GM12872 (cell line): ENCODE data around the gene CD7.
A peak's percentile ranks its signal among the peaks of the same experiment; 100 is the strongest.

ENCODE experiments used
- CTCF ChIP-seq: IDR thresholded peaks from 3 replicates; pipeline ENCODE4 v1.5.1; 2011; ENCODE audit warnings: low read depth, mild to moderate bottlenecking, low read length, moderate library complexity; ENCODE audit not compliant: insufficient read depth

CD7 gene

GRCh38 chr17:82321947-82322466 is 4.6 kb upstream of the CD7 start:
- no peak for TF ChIP-seq CTCF

- TF ChIP-seq CTCF = peak; percentile 69
Observed at GRCh38 chr17:82320956-82321927, 3.8 kb upstream of the CD7 start.

DNA sequence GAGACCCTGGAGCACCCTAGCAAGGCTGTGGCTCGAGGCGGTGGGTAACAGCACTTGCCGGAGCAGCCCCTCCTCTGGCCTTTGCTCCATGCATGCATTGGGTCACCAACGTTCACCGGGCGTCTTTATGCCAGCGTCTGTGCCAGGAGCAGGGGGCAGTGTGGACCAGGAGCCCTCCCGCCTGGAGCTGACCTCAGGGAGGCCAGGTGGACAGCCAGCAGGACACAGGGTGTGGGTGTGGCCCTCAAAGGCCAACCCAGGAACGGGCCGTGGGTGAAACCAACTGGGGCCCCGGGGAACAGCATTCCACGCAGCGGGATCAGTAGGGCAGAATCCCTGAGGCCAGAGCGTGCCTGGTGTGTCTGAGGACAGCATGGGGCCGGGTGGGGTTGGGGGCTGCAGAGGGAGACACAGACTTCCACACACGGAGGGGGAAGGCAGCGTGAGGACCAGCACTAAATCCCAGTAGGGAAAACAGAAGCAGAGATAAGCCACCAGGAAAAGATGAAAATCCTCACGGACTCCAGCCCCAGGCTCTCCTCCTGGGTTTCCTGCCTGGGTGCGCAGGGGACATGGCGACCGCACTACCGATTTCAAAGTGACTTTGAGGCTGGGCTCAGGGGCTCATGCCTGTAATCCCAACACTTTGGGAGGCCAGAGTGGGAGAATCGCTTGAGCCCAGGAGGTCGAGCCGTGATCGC is 2.9 kb upstream of the CD7 start:
- TF ChIP-seq CTCF = no peak

DNA sequence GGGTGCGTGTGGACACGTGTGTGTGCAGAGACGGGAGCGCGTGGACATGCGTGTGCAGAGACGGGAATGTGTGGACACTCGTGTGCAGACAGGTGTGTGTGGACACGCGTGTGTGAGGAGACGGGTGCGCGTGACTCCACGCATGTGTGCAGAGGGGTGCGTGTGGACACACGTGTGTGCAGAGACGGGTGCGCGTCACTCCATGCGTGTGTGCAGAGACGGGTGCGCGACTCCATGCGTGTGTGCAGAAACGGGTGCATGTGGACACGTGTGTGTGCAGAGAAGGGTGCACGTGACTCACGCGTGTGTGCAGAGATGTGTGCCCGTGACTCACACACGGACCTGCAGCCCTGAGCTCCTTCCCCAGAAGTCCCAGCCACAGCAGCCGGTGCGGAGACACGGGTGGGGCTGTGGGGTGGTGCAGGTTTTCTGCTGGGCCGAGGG is 2.2 kb upstream of the CD7 start:
- no peak for TF ChIP-seq CTCF

GRCh38 chr17:82318772-82319606 is 1.6 kb upstream of the CD7 start:
- no peak for TF ChIP-seq CTCF

GRCh38 chr17:82318169-82318498 is 726 bp upstream of the CD7 start:
- TF ChIP-seq CTCF = no peak
